Common myeloid progenitor, CD34-positive (primary cell): ENCODE results near the gene RANBP2.
"Not testable (repeated sequence)": the region's sequence is repeated elsewhere in the genome, so short reads cannot be mapped to it uniquely, and the experiment has no call there.

Experiments
- CTCF ChIA-PET: fragments of 350-600 bp; sonication (Branson Sonifier 250); formaldehyde crosslinking; loops from one replicate; lab custom pipeline; 2021; ENCODE audit warnings: antibody characterized with exemption; lab: Charles Lee
- POLR2A ChIA-PET: fragments of 350-600 bp; sonication (Branson Sonifier 250); formaldehyde crosslinking; loops from one replicate; lab custom pipeline; 2021; ENCODE audit warnings: antibody characterized with exemption; lab: Charles Lee
- DNase-seq, 3 donors: peaks; one replicate each; pipeline versions ENCODE4 v3.0.0 to v3.0.0-alpha.2; 2013
- H3K27ac ChIP-seq, 2 experiments: 1 replicate in 1 of 2; 2 replicates in 1 of 2; pipeline ENCODE4 v1.7.0; 2013; ENCODE audit warnings: inconsistent platforms in 2 of 2, low read length in 2 of 2, mild to moderate bottlenecking in 2 of 2, low read depth in 1 of 2, moderate library complexity in 1 of 2; ENCODE audit not compliant: severe bottlenecking in 2 of 2, insufficient read depth in 1 of 2, poor library complexity in 1 of 2
- H3K27me3 ChIP-seq, 5 experiments: replicated peaks in 2 of 5; 1 replicate in 3 of 5; 2 replicates in 2 of 5; pipeline versions ENCODE4 v1.6.1 to v1.7.0; 2013; ENCODE audit warnings: low read length in 4 of 5, mild to moderate bottlenecking in 2 of 5, moderate library complexity in 2 of 5, inconsistent platforms in 1 of 5; ENCODE audit not compliant: insufficient read depth in 5 of 5, control insufficient read depth in 4 of 5
- H3K36me3 ChIP-seq, 4 experiments: 1 replicate in 2 of 4; 2 replicates in 2 of 4; pipeline versions ENCODE4 v1.6.1 to v1.7.0; 2013; ENCODE audit warnings: low read length in 3 of 4, control low read depth in 1 of 4, mild to moderate bottlenecking in 1 of 4; ENCODE audit not compliant: control insufficient read depth in 4 of 4, insufficient read depth in 4 of 4
- H3K4me1 ChIP-seq, 4 experiments: 1 replicate in 3 of 4; 2 replicates in 1 of 4; pipeline versions ENCODE4 v1.6.1 to v1.7.1; 2013; ENCODE audit warnings: low read length in 3 of 4, mild to moderate bottlenecking in 3 of 4, control low read depth in 1 of 4, inconsistent platforms in 1 of 4, moderate library complexity in 1 of 4; ENCODE audit not compliant: control insufficient read depth in 4 of 4, insufficient read depth in 4 of 4; ENCODE audit errors: control extremely low read depth in 1 of 4
- H3K4me3 ChIP-seq, 7 experiments: 1 replicate in 4 of 7; 2 replicates in 3 of 7; pipeline versions ENCODE4 v1.5.1 to v1.7.0; 2013; ENCODE audit warnings: mild to moderate bottlenecking in 7 of 7, low read length in 6 of 7, moderate library complexity in 6 of 7, inconsistent platforms in 2 of 7, low read depth in 2 of 7, control low read depth in 1 of 7; ENCODE audit not compliant: insufficient read depth in 4 of 7, control insufficient read depth in 1 of 7; ENCODE audit errors: extremely low read depth in 1 of 7
- H3K9me3 ChIP-seq, 5 experiments: 1 replicate in 4 of 5; 2 replicates in 1 of 5; pipeline versions ENCODE4 v1.6.1 to v1.7.1; 2013; ENCODE audit warnings: low read length in 4 of 5, mild to moderate bottlenecking in 2 of 5, inconsistent platforms in 1 of 5, low read depth in 1 of 5, moderate library complexity in 1 of 5; ENCODE audit not compliant: control insufficient read depth in 4 of 5, insufficient read depth in 2 of 5; ENCODE audit errors: control extremely low read depth in 1 of 5
- WGBS: methylation state at CpG from one replicate; pipeline ENCODE4 v1.1.5; 2013; ENCODE audit not compliant: insufficient coverage; 5-methylcytosine and 5-hydroxymethylcytosine counted together

RANBP2 gene

DNA sequence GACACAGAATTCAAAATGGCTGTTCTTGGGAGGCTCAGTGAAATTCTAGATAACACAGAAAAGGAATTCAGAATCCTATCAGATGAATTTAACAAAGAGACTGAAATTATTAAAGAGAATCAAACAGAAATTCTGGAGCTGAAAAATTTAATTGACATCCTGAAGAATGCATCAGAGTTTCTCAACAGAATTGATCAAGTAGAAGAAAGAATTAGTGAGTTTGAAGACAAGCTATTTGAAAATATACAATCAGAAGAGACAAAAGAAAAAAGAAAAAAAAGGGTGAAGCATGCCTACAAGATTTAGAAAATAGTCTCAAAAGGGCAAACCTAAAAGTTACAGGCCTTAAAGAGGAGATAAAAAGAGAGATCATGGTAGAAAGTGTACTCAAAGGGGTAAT, 12.0 kb upstream of the RANBP2 start:
- ChIA-PET CTCF (interaction anchor here (0.6 kb wide), 1 partner anchor 101 kb away, joined by 3 read pairs; no protein-coding TSS in a partner anchor), POLR2A (no interaction called here)

DNA sequence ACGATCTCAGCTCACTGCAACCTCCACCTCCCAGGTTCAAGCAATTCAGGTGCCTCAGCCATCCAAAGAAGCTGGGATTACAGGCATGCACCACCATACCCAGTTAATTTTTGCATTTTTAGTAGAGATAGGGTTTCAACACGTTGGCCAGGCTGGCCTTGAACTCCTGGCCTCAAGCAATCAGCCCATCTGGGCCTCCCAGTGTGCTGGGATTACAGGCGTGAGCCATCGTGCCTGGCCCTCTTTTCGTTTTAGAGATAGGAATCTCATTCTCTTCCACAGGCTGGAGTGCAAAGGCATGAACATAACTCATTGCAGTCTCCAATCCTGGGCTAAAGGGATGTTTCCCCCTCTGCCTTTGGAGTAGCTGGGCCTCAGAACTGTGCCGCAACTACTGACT, 2.3 kb upstream of the RANBP2 start:
- H3K36me3 ChIP-seq, H3K9me3 ChIP-seq, H3K27me3 ChIP-seq, POLR2A ChIA-PET, DNase-seq, H3K4me3 ChIP-seq, H3K27ac ChIP-seq, CTCF ChIA-PET: not testable (repeated sequence)
- 96% methylated on average over 5 of the region's 6 CpGs for WGBS
- peaks cover 0 to 14% (median 12%) of the 10 kb centered on the region in 4 experiments for H3K4me1 ChIP-seq

More for the DNA sequence above, 12.0 kb upstream of the RANBP2 start:
- H3K4me3 ChIP-seq, result no peak overlapping the region
- H3K36me3 ChIP-seq, result no peaks in the 10 kb centered on the region
- H3K9me3 ChIP-seq, result peaks cover 0 to 6% (median 0%) of the 10 kb centered on the region in 5 experiments
- no peaks in the 10 kb centered on the region for H3K27me3 ChIP-seq
- DNase-seq, result no peak
- no peaks in the 10 kb centered on the region for H3K4me1 ChIP-seq
- H3K27ac ChIP-seq, result no peak overlapping the region

DNA sequence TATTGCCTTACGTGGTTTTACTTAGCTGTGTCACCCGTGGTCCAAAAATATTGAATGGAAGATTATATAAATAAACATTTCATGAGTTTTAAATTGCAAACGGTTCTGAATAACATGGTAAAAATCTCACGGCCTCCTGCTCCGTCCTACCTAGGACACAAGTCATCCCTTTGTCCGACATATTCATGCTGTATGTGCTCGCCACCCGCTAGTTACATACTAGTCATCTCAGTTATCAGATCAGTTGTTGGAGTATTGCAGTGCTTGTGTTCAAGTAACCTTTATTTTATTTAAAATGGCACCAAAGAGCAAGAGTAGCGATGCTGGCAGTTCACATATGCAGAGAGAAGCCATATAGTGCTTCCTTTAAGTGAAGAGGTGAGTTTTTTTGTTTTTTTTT, 6.8 kb downstream of the RANBP2 start:
- CTCF ChIA-PET, H3K27ac ChIP-seq, POLR2A ChIA-PET, H3K9me3 ChIP-seq, H3K4me3 ChIP-seq, H3K27me3 ChIP-seq, H3K36me3 ChIP-seq, DNase-seq, H3K4me1 ChIP-seq: not testable (repeated sequence)
- WGBS, result no CpG with 5 or more reads among the region's 9 CpGs

DNA sequence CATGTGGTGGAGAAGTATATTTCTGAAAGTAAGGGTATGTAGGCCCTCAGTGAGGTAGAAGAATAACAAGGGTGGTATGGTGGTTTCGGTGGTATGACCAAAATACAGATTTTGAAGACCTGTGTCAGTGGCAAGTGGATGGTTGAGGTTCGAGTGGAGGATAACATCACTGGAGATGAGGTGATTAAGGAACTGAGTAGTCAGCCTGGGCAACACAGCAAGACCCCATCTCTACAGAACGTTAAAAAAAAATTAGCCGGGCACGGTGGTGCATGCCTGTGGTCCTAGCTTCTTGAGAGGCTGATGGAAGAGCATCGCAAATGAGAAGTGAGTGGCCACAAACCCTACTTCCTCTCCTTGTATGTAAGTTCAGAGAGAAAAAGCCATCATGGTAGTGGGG, 15.4 kb downstream of the RANBP2 start:
- H3K27ac ChIP-seq, POLR2A ChIA-PET, H3K4me1 ChIP-seq, H3K27me3 ChIP-seq, H3K9me3 ChIP-seq, H3K4me3 ChIP-seq, CTCF ChIA-PET, DNase-seq: not testable (repeated sequence)
- WGBS, result 100% methylated on average over 3 of the region's 6 CpGs
- peaks cover 0 to 25% (median 6%) of the 10 kb centered on the region in 4 experiments for H3K36me3 ChIP-seq

DNA sequence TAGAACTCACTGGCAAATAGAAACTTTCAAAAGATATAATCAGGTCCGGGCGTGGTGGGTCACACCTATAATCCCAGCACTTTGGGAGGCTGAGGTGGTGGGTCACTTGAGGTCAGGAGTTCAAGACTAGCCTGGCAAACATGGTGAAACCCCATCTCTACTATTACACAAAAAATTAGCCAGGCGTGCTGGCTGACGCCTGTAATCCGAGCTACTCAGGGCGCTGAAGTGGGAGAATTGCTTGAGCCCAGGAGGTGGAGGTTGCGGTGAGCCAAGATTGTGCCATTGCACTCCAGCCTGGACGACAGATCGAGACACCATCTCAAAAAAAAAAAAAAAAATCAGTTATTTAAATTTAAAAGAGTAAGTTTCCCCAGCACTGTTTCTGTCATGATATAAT, 38.7 kb downstream of the RANBP2 start:
- H3K4me3 ChIP-seq, CTCF ChIA-PET, H3K27me3 ChIP-seq, DNase-seq, H3K9me3 ChIP-seq, POLR2A ChIA-PET, H3K27ac ChIP-seq, H3K4me1 ChIP-seq: not testable (repeated sequence)
- H3K36me3 ChIP-seq, result peaks cover 2 to 24% (median 6%) of the 10 kb centered on the region in 4 experiments
- no CpG with 5 or more reads among the region's 9 CpGs for whole genome bisulfite sequencing

DNA sequence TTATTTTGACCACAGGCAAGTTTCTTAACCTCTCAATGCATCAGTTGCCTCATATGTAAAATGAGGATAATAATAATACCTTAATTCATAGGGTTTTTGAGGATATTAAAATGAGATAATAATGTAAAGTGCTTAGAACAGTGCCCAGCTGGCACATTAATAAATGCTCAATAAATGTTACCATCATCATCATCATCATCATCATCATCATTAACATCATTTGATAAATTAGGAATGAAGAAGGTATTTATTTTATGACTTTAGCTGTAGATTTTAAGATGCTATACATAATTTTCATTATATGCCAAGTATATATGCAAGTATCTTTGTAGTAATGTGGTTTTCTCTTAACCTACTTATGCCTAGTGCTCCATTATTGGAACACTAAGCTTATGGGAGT, 43.3 kb downstream of the RANBP2 start:
- DNase-seq, CTCF ChIA-PET, POLR2A ChIA-PET, H3K9me3 ChIP-seq, H3K27me3 ChIP-seq, H3K4me1 ChIP-seq, H3K4me3 ChIP-seq, H3K27ac ChIP-seq: not testable (repeated sequence)
- H3K36me3 ChIP-seq, result peaks cover 21 to 40% (median 31%) of the 10 kb centered on the region in 4 experiments

DNA sequence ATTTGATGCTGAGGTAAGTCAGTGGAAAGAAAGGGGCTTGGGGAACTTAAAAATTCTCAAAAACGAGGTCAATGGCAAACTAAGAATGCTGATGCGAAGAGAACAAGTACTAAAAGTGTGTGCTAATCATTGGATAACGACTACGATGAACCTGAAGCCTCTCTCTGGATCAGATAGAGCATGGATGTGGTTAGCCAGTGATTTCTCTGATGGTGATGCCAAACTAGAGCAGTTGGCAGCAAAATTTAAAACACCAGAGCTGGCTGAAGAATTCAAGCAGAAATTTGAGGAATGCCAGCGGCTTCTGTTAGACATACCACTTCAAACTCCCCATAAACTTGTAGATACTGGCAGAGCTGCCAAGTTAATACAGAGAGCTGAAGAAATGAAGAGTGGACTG, 47.4 kb downstream of the RANBP2 start:
- H3K9me3 ChIP-seq, H3K27me3 ChIP-seq, DNase-seq, H3K27ac ChIP-seq, H3K4me3 ChIP-seq, H3K4me1 ChIP-seq, CTCF ChIA-PET, POLR2A ChIA-PET: not testable (repeated sequence)
- 100% methylated on average over 3 of the region's 5 CpGs for WGBS
- H3K36me3 ChIP-seq, result peaks cover 19 to 49% (median 32%) of the 10 kb centered on the region in 4 experiments
